Stimulated activated CD8-positive, alpha-beta memory T cell treated with anti-CD3 and anti-CD28 coated beads, Interleukin-2, amount 100 ng/mL, for 1 hour (primary cell): Measurements from ENCODE around the gene NT5C1B.
"Not testable (repeated sequence)": the region's sequence is repeated elsewhere in the genome, so short reads cannot be mapped to it uniquely, and the experiment has no call there.

ENCODE experiments used
- DNase-seq, 2 donors: peaks; one replicate each; pipeline ENCODE4 v3.0.0-alpha.2; 2020; ENCODE audit warnings: low read depth in 2 of 2

Gene NT5C1B

GRCh38 chr2:18589354-18589753 is at the start of gene NT5C1B:
NT5C1B (minus strand) TSS chr2:18589569; CDS start chr2:18589468, 101 bp downstream.
- no peak for DNase-seq

- DNase-seq, result no peak
Measured at GRCh38 chr2:18637196-18637595, 47.8 kb upstream of the NT5C1B start.

GRCh38 chr2:18632699-18633098 is 43.3 kb upstream of the NT5C1B start:
- DNase-seq, result not testable (repeated sequence)

GRCh38 chr2:18630941-18631340 is 41.6 kb upstream of the NT5C1B start:
- no peak for DNase-seq

GRCh38 chr2:18630541-18630940 is 41.2 kb upstream of the NT5C1B start:
- DNase-seq, result no peak

GRCh38 chr2:18630101-18630500 is 40.7 kb upstream of the NT5C1B start:
- no peak for DNase-seq

- no peak for DNase-seq
Measured at GRCh38 chr2:18626958-18627650, 37.7 kb upstream of the NT5C1B start.

GRCh38 chr2:18626256-18626668 is 36.9 kb upstream of the NT5C1B start:
- DNase-seq, result no peak

- no peak for DNase-seq
Measured at GRCh38 chr2:18625563-18625962, 36.2 kb upstream of the NT5C1B start.

- no peak for DNase-seq
Measured at GRCh38 chr2:18623782-18624181, 34.4 kb upstream of the NT5C1B start.

GRCh38 chr2:18620867-18621632 is 31.7 kb upstream of the NT5C1B start:
- no peak for DNase-seq

- no peak for DNase-seq
Measured at GRCh38 chr2:18619091-18619490, 29.7 kb upstream of the NT5C1B start.

- no peak for DNase-seq
Measured at GRCh38 chr2:18614041-18614440, 24.7 kb upstream of the NT5C1B start.

GRCh38 chr2:18612133-18612532 is 22.8 kb upstream of the NT5C1B start:
- DNase-seq, result no peak

GRCh38 chr2:18611604-18612003 is 22.2 kb upstream of the NT5C1B start:
- no peak for DNase-seq

GRCh38 chr2:18611184-18611583 is 21.8 kb upstream of the NT5C1B start:
- no peak for DNase-seq

GRCh38 chr2:18610651-18611050 is 21.3 kb upstream of the NT5C1B start:
- DNase-seq, result no peak

- no peak for DNase-seq
Measured at GRCh38 chr2:18610090-18610489, 20.7 kb upstream of the NT5C1B start.

GRCh38 chr2:18605115-18605514 is 15.7 kb upstream of the NT5C1B start:
- DNase-seq, result no peak

- no peak for DNase-seq
Measured at GRCh38 chr2:18604531-18604885, 15.1 kb upstream of the NT5C1B start.

GRCh38 chr2:18603854-18604530 is 14.6 kb upstream of the NT5C1B start:
- no peak for DNase-seq

GRCh38 chr2:18602298-18602697 is 12.9 kb upstream of the NT5C1B start:
- DNase-seq, result no peak

- no peak for DNase-seq
Measured at GRCh38 chr2:18600255-18600613, 10.9 kb upstream of the NT5C1B start.
